Measurements from ENCODE around the gene PHF24.
A peak's percentile ranks its signal among the peaks of the same experiment; 100 is the strongest.

DNA sequence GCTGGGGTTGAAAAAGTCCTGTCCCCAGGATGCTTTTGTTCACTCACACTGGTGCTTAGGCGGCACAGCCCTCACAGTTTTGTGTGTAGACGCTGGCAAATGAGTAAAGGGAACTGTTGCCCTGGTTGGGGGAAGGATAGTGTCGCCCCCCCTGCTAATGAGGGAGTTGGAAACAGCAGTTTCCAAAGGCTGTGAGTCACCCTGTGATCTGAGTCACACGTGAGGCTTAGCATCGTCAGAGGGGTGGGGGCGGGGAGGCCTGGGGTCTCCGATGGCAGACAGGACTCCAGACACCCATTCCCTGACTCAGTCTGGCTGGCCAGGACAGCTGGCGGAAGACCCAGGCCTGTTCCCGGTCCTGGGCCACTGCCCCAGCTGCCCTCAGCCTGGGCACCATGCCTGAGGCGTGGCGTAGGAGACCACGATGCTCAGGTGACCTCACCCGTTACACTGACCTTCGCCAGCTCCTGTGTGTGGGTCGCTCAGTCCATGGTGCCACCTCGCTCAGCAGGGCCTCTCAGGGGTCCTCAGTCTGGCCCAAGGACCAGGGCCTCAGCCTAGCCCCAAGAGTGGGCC, 34.4 kb downstream of the PHF24 start:
- TF ChIP-seq ZNF174 (tag by site-specific recombination; IDR thresholded peaks at IDR 0.05) (no peak), ZBTB1 (tag by site-specific recombination; IDR thresholded peaks at IDR 0.05) (no peak), CTCF (tag by site-specific recombination; IDR thresholded peaks at IDR 0.05) (no peak), ZNF76 (tag by site-specific recombination; IDR thresholded peaks at IDR 0.05; ENCODE audit: borderline replicate concordance, low read depth) (no peak), REST (tag by site-specific recombination; IDR thresholded peaks at IDR 0.05) (no peak), ZNF513 (tag by site-specific recombination; IDR thresholded peaks at IDR 0.05) (no peak), ZBTB7A (tag by site-specific recombination; IDR thresholded peaks at IDR 0.05; ENCODE audit: low read depth) (no peak), ZNF292 (tag by site-specific recombination; IDR thresholded peaks at IDR 0.05; ENCODE audit: borderline replicate concordance, low read depth) (no peak), PATZ1 (tag by site-specific recombination; IDR thresholded peaks at IDR 0.05) (peak; percentile 61; the same call in 1 of the 2 replicates), ZBTB44 (tag by site-specific recombination; IDR thresholded peaks at IDR 0.05) (no peak), ZNF37A (tag by site-specific recombination; IDR thresholded peaks at IDR 0.05) (no peak)
- TF ChIP-seq, protein P1, sequence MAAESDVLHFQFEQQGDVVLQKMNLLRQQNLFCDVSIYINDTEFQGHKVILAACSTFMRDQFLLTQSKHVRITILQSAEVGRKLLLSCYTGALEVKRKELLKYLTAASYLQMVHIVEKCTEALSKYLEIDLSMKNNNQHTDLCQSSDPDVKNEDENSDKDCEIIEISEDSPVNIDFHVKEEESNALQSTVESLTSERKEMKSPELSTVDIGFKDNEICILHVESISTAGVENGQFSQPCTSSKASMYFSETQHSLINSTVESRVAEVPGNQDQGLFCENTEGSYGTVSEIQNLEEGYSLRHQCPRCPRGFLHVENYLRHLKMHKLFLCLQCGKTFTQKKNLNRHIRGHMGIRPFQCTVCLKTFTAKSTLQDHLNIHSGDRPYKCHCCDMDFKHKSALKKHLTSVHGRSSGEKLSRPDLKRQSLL (tag by site-specific recombination; IDR thresholded peaks at IDR 0.05), result no peak
- TF ChIP-seq, protein P2, sequence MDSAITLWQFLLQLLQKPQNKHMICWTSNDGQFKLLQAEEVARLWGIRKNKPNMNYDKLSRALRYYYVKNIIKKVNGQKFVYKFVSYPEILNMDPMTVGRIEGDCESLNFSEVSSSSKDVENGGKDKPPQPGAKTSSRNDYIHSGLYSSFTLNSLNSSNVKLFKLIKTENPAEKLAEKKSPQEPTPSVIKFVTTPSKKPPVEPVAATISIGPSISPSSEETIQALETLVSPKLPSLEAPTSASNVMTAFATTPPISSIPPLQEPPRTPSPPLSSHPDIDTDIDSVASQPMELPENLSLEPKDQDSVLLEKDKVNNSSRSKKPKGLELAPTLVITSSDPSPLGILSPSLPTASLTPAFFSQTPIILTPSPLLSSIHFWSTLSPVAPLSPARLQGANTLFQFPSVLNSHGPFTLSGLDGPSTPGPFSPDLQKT (IDR thresholded peaks at IDR 0.05; ENCODE audit: borderline replicate concordance, low read depth, low read length), result no peak
- TF ChIP-seq, protein P3, sequence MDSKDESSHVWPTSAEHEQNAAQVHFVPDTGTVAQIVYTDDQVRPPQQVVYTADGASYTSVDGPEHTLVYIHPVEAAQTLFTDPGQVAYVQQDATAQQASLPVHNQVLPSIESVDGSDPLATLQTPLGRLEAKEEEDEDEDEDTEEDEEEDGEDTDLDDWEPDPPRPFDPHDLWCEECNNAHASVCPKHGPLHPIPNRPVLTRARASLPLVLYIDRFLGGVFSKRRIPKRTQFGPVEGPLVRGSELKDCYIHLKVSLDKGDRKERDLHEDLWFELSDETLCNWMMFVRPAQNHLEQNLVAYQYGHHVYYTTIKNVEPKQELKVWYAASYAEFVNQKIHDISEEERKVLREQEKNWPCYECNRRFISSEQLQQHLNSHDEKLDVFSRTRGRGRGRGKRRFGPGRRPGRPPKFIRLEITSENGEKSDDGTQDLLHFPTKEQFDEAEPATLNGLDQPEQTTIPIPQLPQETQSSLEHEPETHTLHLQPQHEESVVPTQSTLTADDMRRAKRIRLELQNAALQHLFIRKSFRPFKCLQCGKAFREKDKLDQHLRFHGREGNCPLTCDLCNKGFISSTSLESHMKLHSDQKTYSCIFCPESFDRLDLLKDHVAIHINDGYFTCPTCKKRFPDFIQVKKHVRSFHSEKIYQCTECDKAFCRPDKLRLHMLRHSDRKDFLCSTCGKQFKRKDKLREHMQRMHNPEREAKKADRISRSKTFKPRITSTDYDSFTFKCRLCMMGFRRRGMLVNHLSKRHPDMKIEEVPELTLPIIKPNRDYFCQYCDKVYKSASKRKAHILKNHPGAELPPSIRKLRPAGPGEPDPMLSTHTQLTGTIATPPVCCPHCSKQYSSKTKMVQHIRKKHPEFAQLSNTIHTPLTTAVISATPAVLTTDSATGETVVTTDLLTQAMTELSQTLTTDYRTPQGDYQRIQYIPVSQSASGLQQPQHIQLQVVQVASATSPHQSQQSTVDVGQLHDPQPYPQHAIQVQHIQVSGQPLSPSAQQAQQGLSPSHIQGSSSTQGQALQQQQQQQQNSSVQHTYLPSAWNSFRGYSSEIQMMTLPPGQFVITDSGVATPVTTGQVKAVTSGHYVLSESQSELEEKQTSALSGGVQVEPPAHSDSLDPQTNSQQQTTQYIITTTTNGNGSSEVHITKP (tag by site-specific recombination; IDR thresholded peaks at IDR 0.05), result peak; percentile 70
